Skin epidermis (tissue), 12 donors: ENCODE data around the gene DOCK1.

Experiments
- H3K27ac ChIP-seq, 21 experiments: fragments of 200-600 bp; sonication (generic) in 11 of 21; one replicate each; pipeline ENCODE4 v1.5.0; 2020; ENCODE audit warnings: mild to moderate bottlenecking in 3 of 21, inconsistent platforms in 2 of 21, moderate library complexity in 2 of 21
- H3K4me3 ChIP-seq, 7 experiments: fragments of 200-600 bp; sonication (generic) in 2 of 7; one replicate each; pipeline ENCODE4 v1.5.0; 2020; ENCODE audit warnings: inconsistent platforms in 2 of 7, mild to moderate bottlenecking in 2 of 7, moderate library complexity in 1 of 7

DOCK1 gene

DNA sequence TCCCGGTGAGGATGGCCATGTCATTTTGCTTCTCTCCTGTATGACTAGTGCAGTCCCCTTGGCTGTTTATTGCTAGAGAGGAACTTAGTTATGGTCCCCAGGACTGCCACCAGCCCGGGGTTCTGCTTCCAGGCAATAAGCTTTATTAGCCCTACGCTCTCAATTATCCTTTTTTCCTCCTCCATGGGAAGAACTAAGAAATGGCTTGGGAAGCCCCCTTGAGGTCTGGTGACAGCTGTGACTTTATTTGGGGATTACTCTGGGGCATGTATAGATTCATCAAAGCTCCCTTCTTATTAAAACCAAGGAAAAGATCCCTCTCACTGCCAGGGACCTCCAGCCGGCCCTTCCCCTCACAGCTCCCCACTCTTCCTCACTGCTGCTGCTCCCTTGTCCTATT lies 446.3 kb downstream of the DOCK1 start:
- H3K4me3 ChIP-seq = no peak overlapping the region
- H3K27ac ChIP-seq = no peak overlapping the region

GRCh38 chr10:127353544-127353943 lies 448.3 kb downstream of the DOCK1 start:
- H3K27ac ChIP-seq = no peak overlapping the region
- no peak overlapping the region for H3K4me3 ChIP-seq

DNA sequence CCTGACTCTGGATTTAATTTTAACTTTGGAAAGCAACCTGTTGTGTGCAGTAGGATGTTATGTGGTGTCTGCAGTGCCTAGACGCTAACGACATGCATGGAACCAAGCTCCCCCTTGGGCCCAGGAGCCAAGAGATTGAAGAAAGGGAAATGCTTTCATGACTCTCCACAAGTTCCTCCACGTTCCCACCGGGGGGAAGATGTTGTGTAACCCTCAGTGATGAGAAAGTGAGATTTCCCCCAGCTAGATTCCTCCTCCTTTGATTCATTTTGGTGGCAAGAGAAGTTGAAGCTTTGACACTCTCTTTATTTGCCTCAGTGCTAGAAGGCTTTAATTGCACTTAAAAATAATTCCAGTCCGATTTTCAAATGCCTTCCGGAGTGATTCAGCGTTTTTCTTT lies 449.0 kb downstream of the DOCK1 start:
- Histone ChIP-seq H3K4me3 (no peak overlapping the region), H3K27ac (no peak overlapping the region)

DNA sequence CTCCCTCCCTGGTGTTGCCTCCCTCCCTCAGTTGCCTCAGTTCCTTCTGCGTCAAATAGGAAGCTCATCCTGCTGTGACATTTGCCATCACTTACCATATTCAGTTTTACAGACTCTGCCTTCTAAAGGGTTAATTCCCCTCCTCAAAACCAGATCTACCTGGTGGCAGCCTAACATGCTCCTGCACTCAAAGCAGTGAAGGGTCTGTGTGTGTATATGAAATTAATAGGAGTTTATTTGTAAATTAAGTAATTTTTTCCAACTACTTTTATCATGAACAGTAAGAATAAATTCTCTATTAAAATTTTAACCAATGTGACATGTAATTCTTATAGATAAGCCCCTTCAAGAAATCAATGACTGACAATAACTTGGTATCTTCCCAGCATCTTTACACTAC lies 449.8 kb downstream of the DOCK1 start:
- Histone ChIP-seq H3K27ac (no peak overlapping the region), H3K4me3 (no peak overlapping the region)

GRCh38 chr10:127356360-127356759 lies 451.1 kb downstream of the DOCK1 start:
- H3K27ac ChIP-seq = no peak overlapping the region

GRCh38 chr10:127357265-127357664 lies 452.0 kb downstream of the DOCK1 start:
- no peak overlapping the region for H3K27ac ChIP-seq
- H3K4me3 ChIP-seq = no peak overlapping the region

More at GRCh38 chr10:127356360-127356759, 451.1 kb downstream of the DOCK1 start:
- no peak overlapping the region for H3K4me3 ChIP-seq

- H3K27ac ChIP-seq = no peak overlapping the region
- no peak overlapping the region for H3K4me3 ChIP-seq
These were observed 453.1 kb downstream of the DOCK1 start for GRCh38 chr10:127358337-127358736.

DNA sequence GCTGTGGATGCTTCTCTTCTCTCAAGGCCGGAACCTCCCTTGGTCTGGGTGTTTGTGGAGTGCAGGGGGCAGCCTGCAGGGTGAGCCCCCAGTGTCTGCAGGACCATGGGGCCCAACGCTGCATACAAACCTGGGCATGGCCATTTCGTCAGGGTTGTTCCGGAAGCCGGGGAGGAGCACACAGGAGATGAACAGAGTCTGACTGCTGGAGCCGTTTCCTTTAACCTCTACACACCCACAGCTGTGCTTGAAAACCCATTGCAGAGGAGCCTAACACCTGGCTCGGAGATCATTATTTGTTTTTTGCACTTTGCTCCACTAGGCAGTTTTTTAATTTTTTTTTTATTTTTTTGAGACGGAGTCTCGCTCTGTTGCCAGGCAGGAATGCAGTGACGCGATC lies 458.8 kb downstream of the DOCK1 start:
- Histone ChIP-seq H3K27ac (no peak overlapping the region), H3K4me3 (no peak overlapping the region)

- Histone ChIP-seq H3K27ac (no peak overlapping the region), H3K4me3 (no peak overlapping the region)
These were observed 462.9 kb downstream of the DOCK1 start for GRCh38 chr10:127368101-127368500.

DNA sequence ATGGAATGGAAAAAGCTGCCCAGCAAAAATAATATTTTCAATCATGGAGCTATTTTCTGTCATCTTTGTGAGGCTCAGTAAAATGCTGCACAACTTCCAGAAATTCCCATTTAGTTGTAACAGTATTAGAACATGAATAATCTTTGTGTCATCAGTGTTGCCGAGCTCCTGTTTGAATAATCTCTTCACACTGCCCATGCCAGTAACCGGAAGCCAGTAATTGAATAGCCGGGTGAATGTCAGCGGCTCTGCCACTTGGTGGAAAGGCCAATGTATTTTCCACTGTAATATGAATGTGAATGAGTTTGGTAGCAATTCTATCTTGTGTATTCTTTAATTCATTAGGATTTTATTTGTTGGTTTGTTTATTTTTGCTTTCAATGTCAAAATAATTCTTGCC lies 463.7 kb downstream of the DOCK1 start:
- Histone ChIP-seq H3K4me3 (no peak overlapping the region), H3K27ac (no peak overlapping the region)

DNA sequence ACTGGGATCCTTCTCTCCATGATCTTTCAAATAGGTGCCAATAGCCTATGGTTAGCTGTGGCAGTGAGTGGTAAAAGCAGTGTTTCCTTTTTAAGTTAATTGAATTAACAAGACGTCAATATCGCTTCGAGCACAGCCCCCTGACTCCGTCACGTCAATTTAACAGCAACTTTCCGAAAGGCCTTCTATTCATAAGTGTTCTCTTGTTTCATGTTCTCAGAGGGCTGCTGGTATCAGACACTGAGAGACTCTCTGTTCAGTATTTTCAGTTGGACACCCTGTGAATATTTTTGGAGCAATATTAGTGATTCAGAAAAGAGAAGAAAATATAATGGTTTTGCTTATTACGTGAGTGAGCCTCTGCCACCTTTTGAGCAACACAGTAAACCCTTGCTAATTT lies 465.4 kb downstream of the DOCK1 start:
- Histone ChIP-seq H3K27ac (no peak overlapping the region), H3K4me3 (no peak overlapping the region)

- Histone ChIP-seq H3K4me3 (no peak overlapping the region), H3K27ac (peak overlapping the region in 1 of 21 experiments; percentile 22)
These were observed 467.1 kb downstream of the DOCK1 start for GRCh38 chr10:127372361-127372760.

DNA sequence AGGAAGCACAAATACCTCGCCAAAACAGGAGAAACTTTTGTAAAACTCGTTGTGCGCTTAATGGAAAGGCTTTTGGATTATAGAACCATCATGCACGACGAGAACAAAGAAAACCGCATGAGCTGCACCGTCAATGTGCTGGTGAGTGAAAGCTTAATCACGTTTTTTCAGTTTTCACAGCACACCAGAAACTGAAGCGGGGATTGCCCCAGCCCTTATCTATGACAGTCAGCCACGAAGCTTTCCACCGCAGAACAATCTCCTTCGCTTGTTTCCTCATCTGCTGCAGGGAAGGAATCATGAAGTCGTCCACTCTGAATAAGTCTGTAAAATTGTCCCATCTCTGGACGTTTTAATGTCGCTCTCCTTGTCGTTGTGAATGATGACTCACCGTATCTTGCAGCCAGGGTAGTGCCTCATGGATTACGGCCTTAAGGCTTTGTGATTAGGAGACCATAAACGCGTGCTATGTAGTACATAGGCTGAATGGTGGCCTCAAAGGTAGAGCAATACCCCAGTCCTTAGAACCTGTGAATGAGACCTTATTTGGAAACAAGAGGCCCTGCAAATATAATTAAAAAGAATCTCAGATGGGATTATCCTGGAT lies 468.9 kb downstream of the DOCK1 start:
- Histone ChIP-seq H3K4me3 (no peak overlapping the region), H3K27ac (no peak overlapping the region)

- no peak overlapping the region for H3K4me3 ChIP-seq
- no peak overlapping the region for H3K27ac ChIP-seq
These were observed 469.7 kb downstream of the DOCK1 start for GRCh38 chr10:127374901-127375300.

- Histone ChIP-seq H3K27ac (no peak overlapping the region), H3K4me3 (no peak overlapping the region)
These were observed 470.2 kb downstream of the DOCK1 start for GRCh38 chr10:127375461-127375860.

- Histone ChIP-seq H3K27ac (no peak overlapping the region), H3K4me3 (no peak overlapping the region)
These were observed 470.8 kb downstream of the DOCK1 start for GRCh38 chr10:127376071-127376470.

DNA sequence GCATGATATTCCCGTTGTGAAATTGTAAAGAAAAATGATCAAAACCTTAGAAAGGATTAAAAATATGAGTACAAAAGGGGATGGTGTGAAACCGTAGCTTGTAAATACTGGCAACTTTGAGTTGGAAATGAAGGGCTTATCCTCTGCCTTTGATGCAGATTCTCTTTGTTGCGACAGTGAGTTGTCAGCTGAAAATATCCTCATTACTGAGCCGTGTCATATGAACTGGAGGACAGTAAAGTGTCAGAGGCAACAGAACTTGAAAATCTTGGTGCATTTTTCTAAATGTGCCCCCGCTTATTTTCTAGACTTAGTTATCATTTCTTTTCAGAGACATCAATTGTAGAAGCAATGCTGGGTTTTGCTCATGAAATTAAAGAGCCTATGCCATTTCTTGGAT lies 473.4 kb downstream of the DOCK1 start:
- Histone ChIP-seq H3K27ac (no peak overlapping the region), H3K4me3 (no peak overlapping the region)

DNA sequence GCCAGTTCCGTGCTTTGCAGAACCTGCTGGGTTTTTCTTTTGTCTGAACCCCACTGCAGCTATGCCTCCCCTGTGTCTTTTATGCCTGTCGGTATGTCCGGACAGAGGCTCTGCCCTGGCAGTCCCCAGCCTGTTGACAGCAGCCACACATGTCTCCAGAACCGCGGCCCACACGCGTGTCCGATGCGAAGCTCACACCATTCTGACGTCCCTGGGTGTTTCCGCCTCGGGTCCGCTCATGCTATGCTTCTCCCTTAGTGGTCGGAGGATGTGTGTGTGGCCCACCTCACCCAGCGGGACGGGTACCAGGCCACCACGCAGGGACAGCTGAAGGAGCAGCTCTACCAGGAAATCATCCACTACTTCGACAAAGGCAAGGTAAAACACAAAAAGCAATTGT lies 479.3 kb downstream of the DOCK1 start:
- Histone ChIP-seq H3K27ac (no peak overlapping the region), H3K4me3 (no peak overlapping the region)

DNA sequence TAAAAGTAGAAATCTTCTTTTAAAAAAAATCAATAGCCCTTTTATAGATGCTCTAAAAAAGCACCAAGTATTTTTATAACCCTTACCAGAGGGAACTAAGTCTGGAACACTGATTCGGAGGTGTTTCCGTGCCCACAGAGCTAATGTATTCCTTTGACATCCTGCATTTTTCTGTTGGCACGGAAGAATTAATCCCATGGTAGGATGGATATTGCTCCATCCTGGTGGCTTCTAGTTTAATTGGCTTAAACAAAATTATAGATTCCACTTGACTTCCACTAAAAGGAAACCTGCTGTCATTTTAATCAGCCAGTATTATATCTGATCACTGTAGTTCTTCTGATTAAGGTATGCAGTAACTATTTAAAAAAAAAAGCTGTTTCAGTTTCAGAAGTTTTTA lies 479.8 kb downstream of the DOCK1 start:
- Histone ChIP-seq H3K27ac (no peak overlapping the region), H3K4me3 (no peak overlapping the region)

- Histone ChIP-seq H3K27ac (no peak overlapping the region), H3K4me3 (no peak overlapping the region)
These were observed 481.5 kb downstream of the DOCK1 start for GRCh38 chr10:127386606-127387327.

DNA sequence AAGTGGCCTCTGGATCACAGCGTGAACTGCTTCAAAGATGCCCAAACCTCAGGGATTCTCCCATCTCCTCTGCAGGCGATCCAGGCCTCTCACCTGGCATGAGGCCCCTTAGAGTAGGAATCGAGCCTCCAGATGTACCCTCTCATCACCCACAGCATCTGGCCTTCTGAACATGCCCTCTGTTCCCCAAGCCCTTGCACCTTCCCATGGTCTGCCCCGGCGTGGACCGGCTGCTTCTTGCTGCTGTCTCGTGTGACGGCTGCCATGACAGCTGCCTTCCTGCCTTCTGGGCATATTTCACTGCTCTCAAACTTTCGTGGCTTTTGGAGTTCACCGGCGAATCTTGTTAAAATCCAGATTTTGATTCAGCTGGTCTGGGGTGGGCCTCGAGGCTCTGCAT lies 486.6 kb downstream of the DOCK1 start:
- Histone ChIP-seq H3K27ac (no peak overlapping the region), H3K4me3 (no peak overlapping the region)
